SU-DHL-6 (cell line): Measurements from ENCODE around the gene SYNDIG1.

Experiments
- H2AFZ ChIP-seq: fragments of 200-600 bp; sonication (generic); 2 replicates; pipeline ENCODE4 v1.6.1; 2014; ENCODE audit warnings: low read depth, mild to moderate bottlenecking, moderate library complexity, mixed read lengths, antibody characterized with exemption, low read length; ENCODE audit not compliant: severe bottlenecking
- H3F3A ChIP-seq: fragments of 200-600 bp; shearing (Covaris generic); 2 replicates; pipeline ENCODE4 v1.6.0; 2016; ENCODE audit warnings: antibody characterized with exemption, mild to moderate bottlenecking; ENCODE audit not compliant: insufficient read depth
- H3K27ac ChIP-seq: fragments of 200-600 bp; sonication (generic); 2 replicates; pipeline ENCODE4 v1.5.1; 2016; ENCODE audit warnings: low read depth, mild to moderate bottlenecking, low read length, moderate library complexity, mixed read lengths
- H3K27me3 ChIP-seq: fragments of 200-600 bp; sonication (generic), shearing (Covaris generic); 2 replicates; pipeline ENCODE4 v1.6.0; 2014; ENCODE audit warnings: mild to moderate bottlenecking, low read length
- H3K36me3 ChIP-seq: fragments of 200-600 bp; sonication (generic); 2 replicates; pipeline ENCODE4 v1.6.1; 2014; ENCODE audit warnings: mild to moderate bottlenecking, low read length, mixed read lengths
- H3K4me2 ChIP-seq: fragments of 300-600, 200-600 bp; shearing (Covaris generic), sonication (generic); 2 replicates; pipeline ENCODE4 v1.6.0; 2014; ENCODE audit warnings: low read length, low read depth, mild to moderate bottlenecking; ENCODE audit not compliant: poor library complexity, severe bottlenecking
- H3K4me3 ChIP-seq: fragments of 200-600 bp; sonication (generic); 2 replicates; pipeline ENCODE4 v1.5.1; 2014; ENCODE audit warnings: antibody characterized with exemption, low read length, mild to moderate bottlenecking, mixed read lengths; ENCODE audit not compliant: insufficient read depth, poor library complexity, severe bottlenecking
- H3K79me2 ChIP-seq: fragments of 200-600 bp; sonication (generic); 2 replicates; pipeline ENCODE4 v1.6.1; 2014; ENCODE audit warnings: mild to moderate bottlenecking, low read length, moderate library complexity; ENCODE audit not compliant: insufficient read depth
- H3K9ac ChIP-seq: fragments of 200-600 bp; sonication (generic); 2 replicates; pipeline ENCODE4 v1.7.0; 2014; ENCODE audit warnings: mild to moderate bottlenecking, low read length
- H3K9me2 ChIP-seq: fragments of 200-600 bp; sonication (generic); replicated peaks from 2 replicates; pipeline ENCODE4 v1.6.1; 2014; ENCODE audit warnings: low read length; ENCODE audit not compliant: insufficient read depth
- H3K9me3 ChIP-seq: fragments of 200-600 bp; sonication (generic); 2 replicates; pipeline ENCODE4 v1.6.1; 2014; ENCODE audit warnings: low read length, mixed read lengths; ENCODE audit not compliant: insufficient read depth
- H4K20me1 ChIP-seq: fragments of 200-600 bp; sonication (generic); 2 replicates; pipeline ENCODE4 v1.6.1; 2014; ENCODE audit warnings: low read depth, mild to moderate bottlenecking, antibody characterized with exemption, low read length, moderate library complexity, mixed read lengths
- CTCF ChIP-seq: fragments of 200-600 bp; sonication (generic); IDR thresholded peaks from one replicate; pipeline ENCODE4 v1.5.1; 2017; ENCODE audit warnings: antibody characterized with exemption, mild to moderate bottlenecking, low read length, moderate library complexity; ENCODE audit not compliant: insufficient read depth, poor library complexity, severe bottlenecking
- EZH2phosphoT487 ChIP-seq: fragments of 200-600 bp; sonication (generic), shearing (Covaris generic); conservative IDR thresholded peaks from 2 replicates; pipeline ENCODE4 v1.6.1; 2018; ENCODE audit warnings: mild to moderate bottlenecking, antibody characterized with exemption, low read length, moderate library complexity, mixed read lengths

The SYNDIG1 gene

DNA sequence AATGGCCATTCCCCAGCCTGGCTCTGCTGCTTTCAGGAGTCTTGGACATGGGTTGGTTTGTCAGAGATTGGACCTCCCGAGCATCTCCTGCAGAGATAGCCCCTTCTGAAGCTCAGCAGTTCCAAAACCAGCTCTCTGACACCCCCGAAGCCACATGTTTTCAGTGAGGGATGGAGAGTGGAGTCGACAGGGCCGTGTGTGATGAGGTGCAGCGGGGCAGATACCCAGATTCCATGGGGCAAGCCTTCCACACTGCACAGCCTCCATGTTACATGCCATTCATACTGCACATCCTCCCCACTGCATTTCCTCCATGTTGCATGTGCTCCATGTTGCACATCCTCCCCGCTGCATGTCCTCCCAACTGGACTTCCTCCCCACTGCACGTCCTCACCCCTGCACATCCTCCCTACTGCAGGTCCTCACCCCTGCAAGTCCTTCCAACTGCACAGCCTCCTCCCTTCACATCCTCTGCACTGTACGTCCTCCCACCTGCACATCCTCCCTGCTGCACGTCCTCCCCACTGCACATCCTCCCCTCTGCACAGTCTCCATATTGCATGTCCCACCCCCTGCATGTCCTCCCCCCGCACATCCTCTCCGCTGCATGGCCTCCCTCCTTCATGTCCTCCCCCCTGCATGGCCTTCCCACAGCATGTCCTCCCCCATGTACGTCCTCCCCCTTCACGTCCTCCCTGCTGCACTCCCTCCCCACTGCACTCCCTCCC, 112.2 kb downstream of the SYNDIG1 start:
- Histone ChIP-seq H3K9me3 (no peaks in the 10 kb centered on the region), H3F3A (no peaks in the 10 kb centered on the region), H3K9me2 (no peaks in the 10 kb centered on the region), H4K20me1 (no peaks in the 10 kb centered on the region), H2AFZ (no peak overlapping the region), H3K27me3 (no peaks in the 10 kb centered on the region), H3K9ac (no peak overlapping the region), H3K27ac (no peak overlapping the region), H3K79me2 (no peaks in the 10 kb centered on the region), H3K4me2 (no peak overlapping the region), H3K36me3 (no peaks in the 10 kb centered on the region), H3K4me3 (no peak overlapping the region)
- TF ChIP-seq CTCF (no peak), EZH2phosphoT487 (no peak)

DNA sequence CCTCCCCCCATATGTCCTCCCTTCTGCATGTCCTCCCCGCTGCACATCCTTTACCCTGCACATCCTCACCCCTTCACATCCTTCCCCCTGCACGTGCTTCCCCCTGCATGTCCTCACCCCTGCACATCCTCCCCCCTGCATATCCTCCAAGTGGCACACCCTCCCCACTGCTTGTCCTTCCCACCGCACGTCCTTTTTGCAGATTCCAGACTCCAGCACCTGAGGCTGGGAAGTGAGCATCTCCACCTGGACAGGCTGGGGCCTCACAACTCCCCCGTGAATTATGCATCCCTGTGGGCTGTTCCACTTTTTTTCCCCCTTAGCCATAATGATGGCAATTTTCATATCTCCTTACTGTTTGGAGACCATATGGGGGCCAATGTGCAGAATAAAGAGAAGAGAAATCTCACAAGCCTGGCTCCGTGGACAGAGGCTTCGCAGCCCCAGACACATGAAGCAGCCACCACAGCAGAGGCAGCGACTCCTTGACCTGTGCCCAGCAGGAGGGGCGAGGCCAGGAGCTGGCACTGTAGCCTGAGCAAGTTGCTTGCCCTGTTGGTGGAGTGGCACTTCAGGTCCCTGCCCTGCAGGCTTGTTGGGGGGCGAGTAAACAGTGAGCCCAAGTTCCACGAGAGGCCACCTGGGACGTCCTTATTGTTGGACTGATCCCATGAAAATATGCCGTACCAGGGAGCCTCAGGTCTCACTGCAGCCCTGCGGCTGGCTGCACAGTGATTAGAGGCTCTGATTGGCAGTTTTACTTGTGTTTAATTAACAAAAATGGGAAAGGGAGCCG, 113.1 kb downstream of the SYNDIG1 start:
- Histone ChIP-seq H3K79me2 (no peaks in the 10 kb centered on the region), H3K9ac (no peak overlapping the region), H2AFZ (no peak overlapping the region), H3F3A (no peaks in the 10 kb centered on the region), H3K9me3 (no peaks in the 10 kb centered on the region), H4K20me1 (no peaks in the 10 kb centered on the region), H3K4me3 (no peak overlapping the region), H3K36me3 (no peaks in the 10 kb centered on the region), H3K9me2 (no peaks in the 10 kb centered on the region), H3K4me2 (no peak overlapping the region), H3K27ac (no peak overlapping the region), H3K27me3 (no peaks in the 10 kb centered on the region)
- TF ChIP-seq CTCF, result no peak
- no peak for TF ChIP-seq EZH2phosphoT487

- no peaks in the 10 kb centered on the region for H3K27me3 ChIP-seq
- H3K79me2 ChIP-seq, result no peaks in the 10 kb centered on the region
- H3K36me3 ChIP-seq, result no peaks in the 10 kb centered on the region
- H2AFZ ChIP-seq, result no peak overlapping the region
- H3K9ac ChIP-seq, result no peak overlapping the region
- H4K20me1 ChIP-seq, result no peaks in the 10 kb centered on the region
- no peak overlapping the region for H3K27ac ChIP-seq
- TF ChIP-seq CTCF (no peak), EZH2phosphoT487 (no peak)
- H3K9me3 ChIP-seq, result no peaks in the 10 kb centered on the region
- H3F3A ChIP-seq, result no peaks in the 10 kb centered on the region
- no peak overlapping the region for H3K4me3 ChIP-seq
- H3K9me2 ChIP-seq, result no peaks in the 10 kb centered on the region
- H3K4me2 ChIP-seq, result no peak overlapping the region
These were observed 113.9 kb downstream of the SYNDIG1 start for GRCh38 chr20:24583169-24583792.
